Head of caudate nucleus (tissue), 42 donors: Measurements from ENCODE around the gene CACNA1I.

Source experiments
- DNase-seq, 42 donors: peaks; one replicate each; pipeline versions ENCODE4 v3.0.0 to v3.0.0-alpha.2; 2020 to 2021; ENCODE audit warnings: mixed read lengths in 7 of 42
- intact Hi-C: fragments of 100-400 bp; cut with DNase I; formaldehyde crosslinking; loops from one replicate; pipeline ENCODE4 v1.15.0; 2022

Gene CACNA1I

GRCh38 chr22:39616051-39616450 lies 45.5 kb downstream of the CACNA1I start:
- no peak for DNase-seq
- intact Hi-C loops: no loop called here

- intact Hi-C loops: no loop called here
- no peak for DNase-seq
These were observed 46.2 kb downstream of the CACNA1I start for GRCh38 chr22:39616781-39617180.

GRCh38 chr22:39617342-39617741 lies 46.8 kb downstream of the CACNA1I start:
- intact Hi-C loops: no loop called here
- DNase-seq: peak; percentile 25 to 89 (median 72)

- intact Hi-C loops: no loop called here
- DNase-seq: peak in 41 of 42 donors; percentile 23 to 84 (median 60)
These were observed 47.6 kb downstream of the CACNA1I start for GRCh38 chr22:39617970-39618757.

GRCh38 chr22:39618996-39619530 lies 48.5 kb downstream of the CACNA1I start:
- DNase-seq: no peak
- intact Hi-C loops: no loop called here

GRCh38 chr22:39620924-39621690 lies 50.6 kb downstream of the CACNA1I start:
- intact Hi-C loops: no loop called here
- no peak for DNase-seq

GRCh38 chr22:39621826-39622225 lies 51.3 kb downstream of the CACNA1I start:
- intact Hi-C loops: no loop called here
- no peak for DNase-seq

- intact Hi-C loops: no loop called here
These were observed 52.4 kb downstream of the CACNA1I start for GRCh38 chr22:39622881-39623367.

GRCh38 chr22:39623603-39624500 lies 53.3 kb downstream of the CACNA1I start:
- intact Hi-C loops: no loop called here
- DNase-seq: no peak

More at GRCh38 chr22:39622881-39623367, 52.4 kb downstream of the CACNA1I start:
- DNase-seq: peak in 40 of 42 donors; percentile 10 to 79 (median 54)

GRCh38 chr22:39624501-39624821 lies 53.9 kb downstream of the CACNA1I start:
- intact Hi-C loops: no loop called here
- DNase-seq: no peak

GRCh38 chr22:39625569-39626537 lies 55.3 kb downstream of the CACNA1I start:
- intact Hi-C loops: no loop called here
- peak in 39 of 42 donors; percentile 26 to 92 (median 62) for DNase-seq

GRCh38 chr22:39627208-39627607 lies 56.7 kb downstream of the CACNA1I start:
- intact Hi-C loops: no loop called here
- DNase-seq: no peak

GRCh38 chr22:39627865-39628562 lies 57.5 kb downstream of the CACNA1I start:
- intact Hi-C loops: no loop called here
- no peak for DNase-seq

- DNase-seq: no peak
- intact Hi-C loops: no loop called here
These were observed 58.1 kb downstream of the CACNA1I start for GRCh38 chr22:39628563-39629080.

- DNase-seq: no peak
- intact Hi-C loops: no loop called here
These were observed 59.3 kb downstream of the CACNA1I start for GRCh38 chr22:39629851-39630250.

GRCh38 chr22:39630721-39631120 lies 60.2 kb downstream of the CACNA1I start:
- intact Hi-C loops: no loop called here

More at GRCh38 chr22:39630721-39631120, 60.2 kb downstream of the CACNA1I start:
- peak in 38 of 42 donors; percentile 31 to 85 (median 60) for DNase-seq
